ENCODE results near the gene ECT2. TPM values are rescaled to one million over a fixed set of nuclear protein-coding genes. Genes with fewer than 3 reads are reported as not detected.

ECT2 gene
- total RNA-seq, 2 experiments from 2014 or later = 34.2 to 38.4 TPM

DNA sequence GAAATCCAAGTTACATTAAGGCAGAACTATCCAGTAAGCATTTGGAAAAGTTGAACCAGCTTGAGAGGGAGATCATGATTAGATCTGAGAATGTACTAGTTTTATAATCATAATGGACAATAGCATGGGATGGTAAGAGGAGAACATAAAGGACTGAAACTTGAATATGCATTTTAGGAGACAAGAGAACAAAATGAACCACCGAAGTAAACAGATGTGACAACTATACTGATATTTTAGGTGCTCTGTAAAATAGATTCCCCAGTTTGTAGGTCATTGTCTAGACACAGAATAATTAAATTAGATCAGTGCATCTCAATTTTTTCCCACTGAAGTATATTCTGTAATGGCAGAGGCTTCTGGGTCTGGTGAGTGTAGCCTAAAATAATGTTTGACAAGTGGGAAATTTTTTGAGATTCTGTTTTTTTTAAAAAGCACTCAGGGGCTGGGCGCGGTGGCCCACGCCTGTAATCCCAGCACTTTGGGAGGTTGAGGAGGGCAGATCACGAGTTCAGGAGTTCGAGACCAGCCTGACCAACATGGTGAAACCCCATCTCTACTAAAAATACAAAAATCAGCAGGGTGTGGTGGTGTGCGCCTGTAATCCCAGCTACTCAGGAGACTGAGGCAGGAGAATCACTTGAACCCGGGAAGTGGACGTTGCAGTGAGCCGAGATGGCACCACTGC lies 16.3 kb downstream of the ECT2 start:
- H3K4me3 Mint-ChIP-seq = no peak overlapping the region
- no peak for DNase-seq
- H3K9me3 Mint-ChIP-seq = no peaks in the 10 kb centered on the region
- H3K27me3 Mint-ChIP-seq = no peaks in the 10 kb centered on the region
- H3K27ac Mint-ChIP-seq = no peak overlapping the region
- peaks cover 4% of the 10 kb centered on the region for H3K4me1 Mint-ChIP-seq
- peaks cover 60% of the 10 kb centered on the region for H3K36me3 Mint-ChIP-seq

DNA sequence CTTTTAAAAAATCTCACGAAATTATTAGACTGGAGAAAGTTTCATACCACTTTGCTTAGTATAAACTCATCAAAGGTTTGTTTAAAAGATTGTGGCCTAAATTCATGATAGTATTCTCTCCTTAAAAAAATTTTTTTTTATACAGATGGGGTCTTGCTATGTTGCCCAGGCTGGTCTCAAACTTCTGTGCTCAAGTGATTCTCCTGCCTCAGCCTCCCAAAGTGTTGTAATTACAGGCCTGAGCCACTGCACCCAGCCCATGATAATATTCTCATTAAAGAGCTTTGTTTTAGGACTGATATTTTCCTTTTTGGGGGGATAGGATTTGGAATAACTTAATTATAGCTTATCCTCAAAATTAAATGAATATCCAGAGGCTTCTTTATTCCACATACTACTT lies 19.9 kb downstream of the ECT2 start:
- Mint-ChIP-seq H3K9me3 (no peaks in the 10 kb centered on the region), H3K4me1 (peaks cover 4% of the 10 kb centered on the region), H3K27ac (no peak overlapping the region), H3K27me3 (no peaks in the 10 kb centered on the region), H3K4me3 (no peak overlapping the region), H3K36me3 (peaks cover 59% of the 10 kb centered on the region)
- DNase-seq = no peak

DNA sequence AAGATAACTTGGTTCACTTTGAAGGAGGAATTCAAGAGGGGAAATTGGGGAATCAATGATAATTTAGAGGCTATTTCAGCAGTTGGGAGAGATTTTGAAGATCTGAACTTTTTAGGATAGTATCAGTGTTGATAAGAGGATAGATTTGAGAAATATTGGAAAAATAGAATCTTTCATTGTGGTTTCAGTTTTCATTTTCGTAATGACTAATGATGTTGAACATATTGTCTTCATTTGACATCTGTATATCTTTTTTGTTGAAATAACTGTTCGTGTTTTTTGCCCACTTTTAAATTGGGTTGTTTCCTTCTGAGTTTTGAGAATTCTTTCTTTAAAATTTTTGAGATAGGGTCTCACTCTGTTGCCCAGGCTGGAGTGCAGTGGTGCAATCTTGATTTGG lies 21.1 kb downstream of the ECT2 start:
- Mint-ChIP-seq H3K27ac (no peak overlapping the region), H3K4me1 (peaks cover 4% of the 10 kb centered on the region), H3K9me3 (no peaks in the 10 kb centered on the region), H3K27me3 (no peaks in the 10 kb centered on the region), H3K36me3 (peaks cover 60% of the 10 kb centered on the region), H3K4me3 (no peak overlapping the region)
- no peak for DNase-seq

DNA sequence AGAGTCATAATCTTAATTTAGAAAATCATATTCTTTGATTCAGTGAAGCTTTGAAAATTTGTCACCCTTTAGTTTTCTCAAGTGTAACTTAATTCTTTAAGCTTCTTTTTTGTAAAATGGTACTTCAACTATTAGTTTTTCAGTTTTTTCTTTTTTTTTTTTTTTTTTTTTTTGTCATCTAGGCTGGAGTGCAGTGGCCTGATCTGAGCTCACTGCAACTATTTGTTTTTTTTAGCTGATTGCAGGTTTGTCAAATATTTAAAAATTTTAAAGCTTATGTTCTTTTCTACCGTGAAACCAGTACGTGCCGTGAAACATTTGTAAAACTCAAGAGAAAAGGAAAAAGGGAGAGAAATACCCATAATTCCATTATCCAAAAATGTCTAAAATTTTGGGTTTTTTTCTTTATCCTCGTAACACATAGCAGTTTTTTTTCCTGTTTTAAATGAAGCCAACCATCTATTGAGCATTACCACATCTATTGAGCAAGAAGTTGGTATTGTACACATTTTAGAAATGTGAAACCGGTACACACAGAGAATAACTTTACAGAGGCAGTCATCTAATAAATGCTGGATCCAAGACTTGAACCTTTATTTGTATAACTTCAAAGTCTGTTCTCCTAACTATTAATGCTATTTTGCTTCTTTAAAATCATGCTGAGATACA lies 25.7 kb downstream of the ECT2 start:
- no peak overlapping the region for H3K4me3 Mint-ChIP-seq

DNA sequence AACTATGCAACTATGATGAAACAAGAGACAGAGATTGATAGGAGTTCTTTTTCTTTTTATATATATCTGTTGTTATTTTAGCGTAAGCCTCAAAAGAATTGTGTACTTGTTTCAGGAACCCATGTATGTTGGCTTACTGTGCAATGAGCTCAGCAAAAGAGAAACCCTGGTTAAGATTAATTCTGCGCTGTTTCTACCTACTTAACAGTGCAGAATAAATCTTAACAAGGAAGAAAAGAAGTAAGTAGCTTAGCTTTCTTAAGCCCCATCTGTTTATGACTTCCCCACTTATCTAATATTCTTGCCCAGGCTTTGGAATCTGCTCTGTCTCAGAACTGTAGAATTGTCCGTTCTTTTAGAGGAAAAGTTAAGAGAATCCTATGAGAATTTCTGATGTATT lies 27.4 kb downstream of the ECT2 start:
- no peak overlapping the region for H3K4me3 Mint-ChIP-seq
- peaks cover 37% of the 10 kb centered on the region for H3K36me3 Mint-ChIP-seq
- H3K9me3 Mint-ChIP-seq = no peaks in the 10 kb centered on the region

More for the DNA sequence above, 25.7 kb downstream of the ECT2 start:
- no peak for DNase-seq
- Mint-ChIP-seq H3K36me3 (peaks cover 47% of the 10 kb centered on the region), H3K9me3 (no peaks in the 10 kb centered on the region), H3K27me3 (no peaks in the 10 kb centered on the region), H3K27ac (no peak overlapping the region), H3K4me1 (peaks cover 6% of the 10 kb centered on the region)

DNA sequence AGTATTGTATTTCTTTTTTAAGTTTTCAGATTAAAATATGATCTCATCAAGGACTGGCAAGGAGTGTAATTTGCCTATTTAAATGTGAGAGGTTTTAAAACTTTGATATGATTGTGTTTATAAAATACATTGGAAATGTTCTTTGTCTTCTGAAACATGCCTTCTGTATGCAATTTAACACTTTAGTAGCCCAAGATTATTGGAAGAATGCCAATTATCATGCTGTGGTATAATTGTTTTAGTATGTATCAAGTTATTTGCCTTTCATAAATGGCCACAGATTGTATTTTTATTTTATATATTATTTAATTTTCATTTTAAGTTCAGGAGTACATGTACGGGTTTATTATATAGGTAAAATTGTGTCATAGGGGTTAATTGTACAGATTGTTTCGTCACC lies 31.7 kb downstream of the ECT2 start:
- no peak for DNase-seq
- Mint-ChIP-seq H3K4me1 (peaks cover 2% of the 10 kb centered on the region), H3K27ac (no peak overlapping the region), H3K36me3 (peaks cover 20% of the 10 kb centered on the region), H3K9me3 (no peaks in the 10 kb centered on the region), H3K27me3 (no peaks in the 10 kb centered on the region), H3K4me3 (no peak overlapping the region)

More for the DNA sequence above, 27.4 kb downstream of the ECT2 start:
- DNase-seq = no peak
- Mint-ChIP-seq H3K4me1 (peaks cover 2% of the 10 kb centered on the region), H3K27ac (peak overlapping the region; percentile 45), H3K27me3 (no peaks in the 10 kb centered on the region)

DNA sequence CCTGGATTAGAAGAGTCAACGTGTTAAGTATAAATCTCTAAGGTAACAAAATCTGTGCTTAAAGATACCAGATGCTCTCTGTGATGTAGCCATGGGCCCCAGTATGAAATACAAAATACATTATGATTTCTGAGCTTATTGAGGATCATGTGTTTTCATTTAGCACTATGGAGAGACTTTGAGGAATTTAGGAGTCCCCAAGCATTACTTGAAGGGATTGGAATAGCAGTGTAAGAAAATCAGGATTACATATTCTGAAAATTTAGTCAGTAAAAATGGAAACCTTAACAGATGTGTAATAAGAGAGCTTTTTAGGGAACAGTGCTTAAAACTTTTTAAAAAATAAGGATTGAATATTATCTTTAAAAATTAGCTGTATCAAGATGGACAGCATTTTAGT lies 35.5 kb downstream of the ECT2 start:
- no peaks in the 10 kb centered on the region for H3K4me1 Mint-ChIP-seq
- H3K36me3 Mint-ChIP-seq = peaks cover 28% of the 10 kb centered on the region
- DNase-seq = no peak
- no peaks in the 10 kb centered on the region for H3K27me3 Mint-ChIP-seq
- no peak overlapping the region for H3K27ac Mint-ChIP-seq
- no peaks in the 10 kb centered on the region for H3K9me3 Mint-ChIP-seq
- H3K4me3 Mint-ChIP-seq = no peak overlapping the region

DNA sequence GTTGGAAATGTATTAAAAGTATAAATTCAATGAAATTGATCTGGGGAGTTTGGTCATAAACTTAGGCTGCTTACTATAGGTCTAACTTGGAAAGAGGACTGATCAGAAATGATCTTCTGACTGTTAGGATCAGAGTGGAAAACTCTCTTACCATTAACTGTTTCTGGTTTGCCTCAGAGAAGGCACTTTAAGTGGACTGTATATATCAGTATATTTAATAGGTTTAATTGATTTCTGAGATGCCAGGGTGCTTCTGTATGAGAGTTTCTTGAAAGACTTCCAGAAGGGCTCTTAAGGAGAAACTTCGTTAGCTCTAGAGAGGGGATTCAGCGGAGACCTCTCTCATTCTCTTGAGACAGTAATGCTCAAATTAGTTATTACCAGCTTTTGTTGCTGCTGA lies 36.5 kb downstream of the ECT2 start:
- no peak for DNase-seq
- Mint-ChIP-seq H3K36me3 (peaks cover 30% of the 10 kb centered on the region), H3K9me3 (no peaks in the 10 kb centered on the region)

DNA sequence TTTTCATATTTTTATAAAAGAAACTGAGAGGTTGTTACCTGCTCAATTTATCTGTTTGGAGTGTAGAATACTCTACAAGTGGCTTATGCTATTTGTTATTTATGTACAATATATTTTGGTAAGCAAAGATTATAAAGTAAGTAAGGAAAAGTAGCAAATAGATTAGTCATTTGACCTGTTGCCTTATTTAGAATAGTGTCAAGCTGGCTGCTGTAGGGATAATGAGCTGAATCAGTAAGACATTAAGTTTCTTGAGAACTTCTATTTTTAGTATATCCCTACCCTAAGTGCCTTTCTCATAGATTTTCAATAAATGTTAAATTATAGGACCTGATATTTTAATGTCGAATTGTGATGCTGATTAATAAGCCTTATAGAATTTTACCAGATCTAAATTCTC lies 37.2 kb downstream of the ECT2 start:
- H3K9me3 Mint-ChIP-seq = no peaks in the 10 kb centered on the region
- H3K4me3 Mint-ChIP-seq = no peak overlapping the region
- no peaks in the 10 kb centered on the region for H3K4me1 Mint-ChIP-seq
- DNase-seq = no peak
- H3K27me3 Mint-ChIP-seq = no peaks in the 10 kb centered on the region
- no peak overlapping the region for H3K27ac Mint-ChIP-seq
- peaks cover 33% of the 10 kb centered on the region for H3K36me3 Mint-ChIP-seq

More for the DNA sequence above, 36.5 kb downstream of the ECT2 start:
- H3K27ac Mint-ChIP-seq = no peak overlapping the region
- H3K4me3 Mint-ChIP-seq = no peak overlapping the region
- no peaks in the 10 kb centered on the region for H3K27me3 Mint-ChIP-seq
- H3K4me1 Mint-ChIP-seq = no peaks in the 10 kb centered on the region

DNA sequence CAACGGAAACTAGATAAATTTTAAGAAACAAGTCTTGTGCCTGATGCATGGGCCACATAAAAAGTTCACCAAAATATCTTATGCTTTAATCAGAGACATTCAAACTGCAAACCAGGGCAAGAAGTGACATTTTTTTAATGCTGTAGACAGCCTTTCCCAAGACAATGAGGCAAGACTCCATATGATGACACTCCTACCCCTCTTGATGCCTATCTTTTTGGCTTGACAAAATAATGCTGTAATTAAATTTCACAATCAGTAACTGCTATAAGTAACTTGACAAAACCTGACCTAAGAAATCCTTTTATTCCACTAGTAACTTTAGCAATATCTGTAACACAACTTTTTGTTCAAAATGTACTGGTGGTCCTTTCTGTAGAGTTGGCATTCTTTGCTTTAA lies 48.7 kb downstream of the ECT2 start:
- no peaks in the 10 kb centered on the region for H3K9me3 Mint-ChIP-seq
- no peak overlapping the region for H3K27ac Mint-ChIP-seq

DNA sequence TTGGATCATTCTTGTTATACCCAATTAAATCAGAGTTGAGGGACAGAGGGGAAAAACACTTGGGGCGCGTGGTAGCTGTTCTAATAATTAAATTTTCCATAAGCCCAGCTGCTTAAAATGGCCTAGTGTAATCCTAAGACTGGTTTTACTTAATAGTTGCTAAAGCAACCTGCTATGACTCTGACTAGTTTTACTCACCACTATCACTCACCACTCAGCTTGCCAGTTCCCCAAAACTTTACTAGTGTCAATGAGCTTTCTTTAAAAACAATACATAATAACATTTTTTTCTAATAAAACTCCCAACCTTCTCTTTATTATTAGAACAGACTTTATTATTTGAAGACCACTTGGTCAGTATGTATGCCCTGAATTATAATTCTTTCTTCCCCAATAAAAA lies 49.6 kb downstream of the ECT2 start:
- Mint-ChIP-seq H3K27me3 (no peaks in the 10 kb centered on the region), H3K36me3 (peaks cover 17% of the 10 kb centered on the region), H3K27ac (no peak overlapping the region), H3K4me3 (no peak overlapping the region), H3K9me3 (no peaks in the 10 kb centered on the region), H3K4me1 (peaks cover 8% of the 10 kb centered on the region)
- DNase-seq = no peak

More for the DNA sequence above, 48.7 kb downstream of the ECT2 start:
- H3K4me1 Mint-ChIP-seq = peaks cover 8% of the 10 kb centered on the region
- H3K36me3 Mint-ChIP-seq = peaks cover 19% of the 10 kb centered on the region
- no peak for DNase-seq
- H3K4me3 Mint-ChIP-seq = no peak overlapping the region
- no peaks in the 10 kb centered on the region for H3K27me3 Mint-ChIP-seq

DNA sequence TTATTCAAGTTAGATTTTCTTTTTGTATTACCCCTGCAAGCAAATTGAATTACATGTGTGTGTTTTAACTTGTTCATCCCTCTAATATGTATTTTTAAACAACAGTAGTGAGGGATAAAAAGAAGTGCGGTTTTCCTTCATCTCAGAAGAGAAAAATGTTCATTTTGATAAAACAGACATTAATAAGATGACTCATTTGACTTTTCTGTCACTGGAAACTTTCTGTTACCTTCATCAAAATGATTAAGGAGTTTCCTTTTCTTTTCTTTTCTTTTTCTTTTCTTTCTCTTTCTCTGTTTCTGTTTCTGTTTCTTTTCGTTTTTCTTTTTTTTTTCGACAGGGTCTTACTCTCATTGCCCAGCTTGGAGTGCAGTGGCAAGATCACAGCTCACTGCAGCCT lies 53.0 kb downstream of the ECT2 start:
- no peak for DNase-seq
- Mint-ChIP-seq H3K4me1 (peaks cover 8% of the 10 kb centered on the region), H3K27me3 (no peaks in the 10 kb centered on the region), H3K9me3 (no peaks in the 10 kb centered on the region), H3K36me3 (peaks cover 11% of the 10 kb centered on the region), H3K27ac (peak overlapping the region; percentile 32), H3K4me3 (no peak overlapping the region)

DNA sequence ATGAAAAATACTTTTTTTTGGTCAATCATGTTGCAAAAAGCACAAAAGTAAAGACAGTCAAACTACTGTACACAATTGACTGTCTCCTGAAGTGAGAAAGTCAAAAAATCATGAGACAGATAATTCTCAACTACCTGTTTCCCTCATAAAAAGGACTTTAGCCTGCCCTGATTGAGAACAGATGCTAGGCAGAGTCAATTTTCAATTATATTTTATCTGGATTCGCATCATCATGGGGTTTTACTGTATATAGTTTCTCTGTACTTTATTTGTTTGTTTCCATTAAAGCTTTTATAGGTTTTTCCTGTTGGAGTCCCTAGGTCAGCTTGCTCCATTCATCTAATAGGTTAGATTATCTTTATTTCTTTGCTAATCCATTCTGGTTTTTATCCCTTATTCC lies 53.8 kb downstream of the ECT2 start:
- DNase-seq = no peak
- Mint-ChIP-seq H3K4me1 (peaks cover 8% of the 10 kb centered on the region), H3K4me3 (no peak overlapping the region), H3K9me3 (no peaks in the 10 kb centered on the region), H3K27me3 (no peaks in the 10 kb centered on the region), H3K36me3 (peaks cover 8% of the 10 kb centered on the region), H3K27ac (no peak overlapping the region)

DNA sequence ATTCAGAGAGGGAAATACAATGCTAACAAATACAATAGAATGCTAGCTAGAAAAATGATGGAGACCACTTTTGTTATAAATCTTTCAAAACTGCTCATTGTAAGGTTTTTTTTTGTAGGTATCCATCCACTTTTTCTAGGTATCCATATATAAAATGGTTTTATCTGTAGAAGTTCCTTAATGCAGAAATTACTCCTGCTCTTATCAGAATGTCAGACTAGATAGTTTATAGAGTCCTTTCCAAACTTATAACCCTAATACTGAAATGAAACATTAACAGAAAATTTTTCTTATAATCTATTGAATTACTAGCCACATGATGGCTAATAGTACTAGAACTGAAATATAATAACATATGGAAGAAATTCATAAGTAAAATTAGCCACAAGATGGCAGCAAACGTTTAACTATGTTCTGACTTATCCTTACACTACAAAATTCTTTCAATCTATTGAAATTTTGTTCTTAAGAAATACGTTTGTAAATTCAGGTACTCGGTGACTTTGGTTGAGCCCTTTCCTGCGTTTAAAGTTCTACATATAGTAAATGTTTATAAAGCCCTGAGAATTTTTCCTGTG lies 58.5 kb downstream of the ECT2 start:
- Mint-ChIP-seq H3K27ac (no peak overlapping the region), H3K36me3 (peaks cover 3% of the 10 kb centered on the region), H3K4me3 (no peak overlapping the region), H3K4me1 (peaks cover 2% of the 10 kb centered on the region), H3K9me3 (no peaks in the 10 kb centered on the region), H3K27me3 (no peaks in the 10 kb centered on the region)
- no peak for DNase-seq

DNA sequence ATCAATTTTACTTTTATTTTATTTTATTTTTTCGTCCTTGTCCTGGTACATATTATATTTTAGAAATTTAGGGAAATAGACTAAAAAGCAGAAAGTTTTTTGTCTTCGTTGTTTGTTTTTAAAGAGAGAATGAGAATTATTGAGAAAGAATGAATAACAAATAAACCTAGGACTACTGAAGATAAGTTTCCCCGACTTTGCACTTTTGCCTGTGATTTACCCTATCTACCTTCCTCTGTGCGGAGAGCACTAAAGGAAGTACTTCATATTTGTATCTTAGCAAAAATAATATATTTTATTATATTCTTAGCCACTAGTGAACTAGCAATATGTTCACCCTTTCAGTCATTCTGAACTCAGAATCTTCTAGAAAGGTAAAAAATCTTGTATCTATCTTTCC lies 60.6 kb downstream of the ECT2 start:
- no peak overlapping the region for H3K4me3 Mint-ChIP-seq
- H3K27ac Mint-ChIP-seq = no peak overlapping the region
- DNase-seq = no peak

DNA sequence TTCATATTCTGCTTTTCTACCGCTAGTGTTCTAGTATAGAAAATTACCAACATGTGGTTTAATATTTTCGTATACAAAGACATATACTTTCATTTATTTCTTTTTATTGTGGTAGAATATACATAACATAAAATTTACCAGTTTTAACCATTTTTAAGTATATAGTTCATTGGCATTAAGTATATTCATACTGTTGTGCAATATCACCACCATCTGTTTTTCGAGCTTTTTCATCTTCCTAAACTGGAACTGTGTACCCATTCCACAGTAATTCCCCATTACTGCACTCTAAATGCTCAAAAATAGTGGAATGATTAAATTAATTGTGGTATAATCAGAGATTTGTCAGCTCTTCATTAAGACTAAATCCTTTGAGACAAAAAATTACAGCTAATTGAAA lies 62.9 kb downstream of the ECT2 start:
- H3K4me3 Mint-ChIP-seq = no peak overlapping the region
- no peaks in the 10 kb centered on the region for H3K27me3 Mint-ChIP-seq
- peaks cover 3% of the 10 kb centered on the region for H3K36me3 Mint-ChIP-seq
- H3K27ac Mint-ChIP-seq = no peak overlapping the region
- no peaks in the 10 kb centered on the region for H3K4me1 Mint-ChIP-seq
- H3K9me3 Mint-ChIP-seq = no peaks in the 10 kb centered on the region
- no peak for DNase-seq

More for the DNA sequence above, 60.6 kb downstream of the ECT2 start:
- Mint-ChIP-seq H3K4me1 (no peaks in the 10 kb centered on the region), H3K9me3 (no peaks in the 10 kb centered on the region), H3K36me3 (peaks cover 2% of the 10 kb centered on the region), H3K27me3 (no peaks in the 10 kb centered on the region)
